Hepatocyte (in vitro differentiated cells): ENCODE data around the gene KCNJ4. TPM values are rescaled to one million over a fixed set of nuclear protein-coding genes. Genes with fewer than 3 reads are reported as not detected.

Experiments
- DNase-seq: peaks from one replicate; pipeline ENCODE4 v3.0.0-alpha.2; 2016; ENCODE audit warnings: low spot score
- H2AFZ ChIP-seq: fragments of 200-600 bp; sonication (generic); 2 replicates; pipeline ENCODE4 v1.6.0; 2016; ENCODE audit warnings: antibody characterized with exemption, mild to moderate bottlenecking
- H3K27ac ChIP-seq: fragments of 200-600 bp; sonication (generic); 2 replicates; pipeline ENCODE4 v1.5.1; 2016; ENCODE audit warnings: mild to moderate bottlenecking
- H3K27me3 ChIP-seq: fragments of 200-600 bp; sonication (generic); 2 replicates; pipeline ENCODE4 v1.6.1; 2016
- H3K36me3 ChIP-seq: fragments of 200-600 bp; sonication (generic); replicated peaks from 2 replicates; pipeline ENCODE4 v1.5.1; 2016; ENCODE audit warnings: low read depth; ENCODE audit not compliant: insufficient read depth
- H3K4me1 ChIP-seq: fragments of 200-600 bp; sonication (generic); 2 replicates; pipeline ENCODE4 v1.5.1; 2016; ENCODE audit warnings: mild to moderate bottlenecking, moderate library complexity; ENCODE audit not compliant: insufficient read depth
- H3K4me2 ChIP-seq: fragments of 200-600 bp; sonication (generic); 2 replicates; pipeline ENCODE4 v1.6.0; 2016
- H3K4me3 ChIP-seq: fragments of 200-600 bp; sonication (generic); 2 replicates; pipeline ENCODE4 v1.5.1; 2016; ENCODE audit warnings: mild to moderate bottlenecking
- H3K79me2 ChIP-seq: fragments of 200-600 bp; sonication (generic); 2 replicates; pipeline ENCODE4 v1.6.0; 2017; ENCODE audit warnings: mild to moderate bottlenecking
- H3K9me2 ChIP-seq: fragments of 200-600 bp; sonication (generic); replicated peaks from 2 replicates; pipeline ENCODE4 v1.6.0; 2017; ENCODE audit warnings: mild to moderate bottlenecking; ENCODE audit not compliant: insufficient read depth
- H3K9me3 ChIP-seq: fragments of 200-600 bp; sonication (generic); 2 replicates; pipeline ENCODE4 v1.5.1; 2016; ENCODE audit warnings: low read depth, mild to moderate bottlenecking
- H4K20me1 ChIP-seq: fragments of 200-600 bp; sonication (generic); 2 replicates; pipeline ENCODE4 v1.6.0; 2016; ENCODE audit warnings: mild to moderate bottlenecking; ENCODE audit not compliant: insufficient read depth, poor library complexity, severe bottlenecking
- EZH2 ChIP-seq: fragments of 200-600 bp; sonication (generic); IDR thresholded peaks from 2 replicates; pipeline ENCODE4 v1.6.1; 2016; ENCODE audit warnings: antibody characterized with exemption, mild to moderate bottlenecking, borderline replicate concordance
- EZH2phosphoT487 ChIP-seq: fragments of 200-600 bp; sonication (generic); IDR thresholded peaks from one replicate; pipeline ENCODE4 v1.6.1; 2018; ENCODE audit warnings: antibody characterized with exemption, mild to moderate bottlenecking, low read depth, moderate library complexity; ENCODE audit not compliant: unreplicated experiment, severe bottlenecking
- WGBS: methylation state at CpG from one replicate; pipeline ENCODE4 v1.1.6; 2016; ENCODE audit warnings: low lambda C conversion rate; ENCODE audit errors: missing lambda C conversion rate; 5-methylcytosine and 5-hydroxymethylcytosine counted together
- polyA plus RNA-seq: library from polyadenylated mRNA; unstranded; fragments of >200 nt; fragmentation: Nextera tagmentation; extraction: Ambion mirVana; gene quantifications from 2 replicates; pipeline ENCODE4 v1.2.1, GENCODE V29; 2016
- total RNA-seq: library from RNA; depleted of rRNA; stranded (reverse); fragments of >200 nt; gene quantifications from 2 replicates; pipeline ENCODE4 v1.2.3, GENCODE V29; 2014
- TF ChIP-seq, protein P1 (sequence below): fragments of 200-600 bp; sonication (generic); IDR thresholded peaks from 2 replicates; pipeline ENCODE4 v1.5.1; 2016; ENCODE audit warnings: antibody characterized with exemption, mild to moderate bottlenecking; ENCODE audit not compliant: poor library complexity

Gene KCNJ4
- total and polyA plus RNA-seq, 2 experiments from 2014 or later, result 0.08 to 0.50 TPM

DNA sequence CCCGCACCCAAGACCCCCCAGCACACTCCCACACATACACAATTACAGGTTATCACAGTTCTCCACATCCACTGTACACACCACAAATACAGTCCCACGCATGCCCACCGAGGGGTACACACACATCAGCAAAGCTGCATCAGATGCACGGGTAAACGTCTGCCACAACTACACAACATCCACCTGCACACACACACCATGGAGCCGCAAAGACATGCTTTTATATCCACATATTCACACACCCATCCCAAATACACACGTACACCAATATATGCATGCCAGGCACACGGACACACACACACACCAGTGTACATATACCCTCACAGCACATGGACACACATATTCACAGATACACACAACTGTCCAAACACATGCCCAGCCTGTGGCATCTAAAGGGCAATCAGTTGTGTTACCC lies 5.4 kb upstream of the KCNJ4 start:
- Histone ChIP-seq H4K20me1 (no peaks in the 10 kb centered on the region), H3K36me3 (no peaks in the 10 kb centered on the region), H3K9me3 (no peaks in the 10 kb centered on the region), H3K27ac (no peak overlapping the region), H3K9me2 (no peaks in the 10 kb centered on the region), H2AFZ (no peak overlapping the region), H3K4me2 (no peak overlapping the region), H3K79me2 (no peaks in the 10 kb centered on the region), H3K4me1 (peaks cover 11% of the 10 kb centered on the region), H3K4me3 (no peak overlapping the region), H3K27me3 (peaks cover 6% of the 10 kb centered on the region)
- WGBS, result 77% methylated on average over 8 of the region's 8 CpGs
- TF ChIP-seq EZH2, result no peak
- no peak for DNase-seq

DNA sequence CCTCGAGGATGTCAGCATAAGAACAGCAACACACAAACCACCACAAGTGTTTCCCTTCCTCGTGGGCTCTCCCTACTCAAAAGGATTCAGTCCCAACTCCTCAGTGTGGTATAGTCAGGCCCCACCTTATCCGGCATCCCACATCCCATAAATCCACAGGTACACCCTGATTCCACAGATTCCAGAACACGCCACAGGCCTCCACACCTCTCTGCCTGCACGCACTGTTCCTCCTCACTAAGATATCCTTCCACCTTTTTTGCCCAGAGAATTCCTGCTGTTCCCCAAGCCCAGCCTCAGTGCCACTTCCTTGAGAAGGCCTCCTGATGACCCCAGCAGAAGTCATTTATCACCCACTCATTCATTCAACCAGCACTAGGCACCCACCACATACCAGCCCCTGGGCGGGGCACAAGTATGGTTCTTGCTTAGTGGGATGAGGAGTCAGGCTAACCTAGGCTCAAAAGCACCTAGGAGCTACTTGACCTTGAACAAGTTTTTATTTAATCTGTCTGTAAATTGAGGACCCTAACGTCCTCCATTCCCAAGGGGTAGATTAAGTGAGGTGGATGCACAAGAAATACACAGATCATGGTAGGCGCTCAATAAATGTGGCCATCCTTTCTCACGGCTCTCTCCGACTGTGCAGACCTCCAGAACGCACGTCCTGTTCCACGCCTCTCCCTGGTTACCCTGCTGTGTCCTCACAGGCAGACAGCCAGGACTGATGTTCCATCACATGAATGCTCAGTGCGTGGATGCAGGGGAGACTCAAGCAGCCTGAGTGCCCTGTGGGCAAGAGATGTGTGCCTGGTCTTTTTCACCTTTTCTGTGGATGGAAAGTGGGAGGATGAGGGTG lies 2.1 kb upstream of the KCNJ4 start:
- Histone ChIP-seq H3K79me2 (no peaks in the 10 kb centered on the region), H3K4me2 (no peak overlapping the region), H3K9me2 (no peaks in the 10 kb centered on the region), H3K36me3 (no peaks in the 10 kb centered on the region), H3K4me1 (no peaks in the 10 kb centered on the region), H3K9me3 (no peaks in the 10 kb centered on the region), H3K4me3 (no peak overlapping the region), H3K27ac (no peak overlapping the region), H4K20me1 (no peaks in the 10 kb centered on the region), H3K27me3 (peaks cover 31% of the 10 kb centered on the region), H2AFZ (no peak overlapping the region)
- no peak for DNase-seq
- no peak for TF ChIP-seq EZH2
- 72% methylated on average over 14 of the region's 14 CpGs for WGBS

DNA sequence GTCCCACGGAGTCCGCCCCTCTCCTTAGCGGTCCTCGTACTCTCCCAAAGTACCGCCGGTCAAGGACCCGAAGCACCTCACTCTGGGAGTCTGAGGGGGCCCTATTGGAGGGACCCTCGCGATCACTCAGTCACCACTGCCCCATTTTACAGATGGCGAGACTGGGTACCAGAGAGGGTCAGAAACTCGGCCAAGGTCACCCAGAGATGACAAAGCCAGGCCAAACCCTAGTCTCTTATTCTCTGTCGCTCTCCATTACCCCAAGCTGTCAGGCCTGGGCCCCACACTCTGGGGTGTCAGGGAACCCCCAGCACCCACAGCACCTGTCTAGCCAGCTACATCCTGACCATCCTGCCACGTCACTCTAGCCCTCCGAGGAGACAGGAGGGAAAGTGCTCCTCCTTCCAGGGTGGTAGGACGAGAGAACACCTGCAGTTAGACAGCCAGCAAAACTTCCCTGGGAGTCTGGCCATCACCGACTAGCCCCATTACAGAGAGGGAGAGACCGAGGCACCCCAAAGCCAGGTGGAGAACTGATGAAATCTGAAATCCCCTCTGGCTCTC lies 1.4 kb upstream of the KCNJ4 start:
- 51% methylated on average over 14 of the region's 17 CpGs for WGBS
- Histone ChIP-seq H3K27me3 (peaks cover 34% of the 10 kb centered on the region), H3K4me2 (peak overlapping the region; percentile 99)

DNA sequence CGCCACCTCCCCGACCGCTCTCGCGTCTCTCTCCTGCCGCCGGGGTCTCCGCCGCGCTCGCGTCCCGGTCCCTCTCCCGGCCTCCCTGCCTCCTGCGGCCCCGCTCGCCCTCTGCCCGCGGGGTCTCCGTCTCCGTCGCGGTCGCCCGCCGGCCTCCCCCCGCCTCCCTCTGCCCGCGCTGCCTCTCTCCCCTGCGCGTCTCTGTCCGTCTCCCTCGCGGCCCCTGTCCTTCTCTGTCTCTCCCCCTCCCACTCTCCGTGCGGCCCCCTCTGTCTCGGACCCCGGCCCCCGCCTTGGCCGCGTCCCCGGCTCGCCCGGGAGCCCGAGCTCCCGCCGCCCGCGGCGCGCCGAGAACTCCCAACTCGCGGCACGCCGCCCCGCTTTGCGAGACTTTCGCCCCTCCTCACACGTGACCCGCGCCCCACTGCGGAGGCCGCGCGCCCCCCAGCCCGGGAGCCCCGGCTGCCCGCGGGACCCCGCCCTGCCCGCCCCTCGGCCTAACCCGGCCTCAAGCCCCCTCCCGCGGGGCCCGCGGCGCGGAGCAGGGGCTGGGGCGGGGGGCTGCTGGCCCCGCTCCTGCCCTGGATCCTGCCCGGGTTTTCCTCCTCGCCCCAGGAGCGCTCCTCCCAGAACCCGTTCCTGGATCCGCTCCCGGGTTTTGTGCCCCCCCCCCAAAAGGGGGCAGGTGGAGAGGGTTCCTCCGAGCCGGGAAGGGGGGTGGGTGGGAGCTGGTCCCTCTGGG lies 702 bp upstream of the KCNJ4 start:
- Histone ChIP-seq H3K9me2 (no peaks in the 10 kb centered on the region), H4K20me1 (no peaks in the 10 kb centered on the region), H3K9me3 (no peaks in the 10 kb centered on the region), H3K4me3 (peak overlapping the region; percentile 45), H3K4me1 (no peaks in the 10 kb centered on the region), H2AFZ (peak overlapping the region; percentile 89), H3K27ac (no peak overlapping the region), H3K27me3 (peaks cover 40% of the 10 kb centered on the region), H3K36me3 (no peaks in the 10 kb centered on the region), H3K79me2 (no peaks in the 10 kb centered on the region), H3K4me2 (peak overlapping the region; percentile 99)
- no CpG with 5 or more reads among the region's 90 CpGs for WGBS
- TF ChIP-seq EZH2, result no peak
- TF ChIP-seq, protein P1, sequence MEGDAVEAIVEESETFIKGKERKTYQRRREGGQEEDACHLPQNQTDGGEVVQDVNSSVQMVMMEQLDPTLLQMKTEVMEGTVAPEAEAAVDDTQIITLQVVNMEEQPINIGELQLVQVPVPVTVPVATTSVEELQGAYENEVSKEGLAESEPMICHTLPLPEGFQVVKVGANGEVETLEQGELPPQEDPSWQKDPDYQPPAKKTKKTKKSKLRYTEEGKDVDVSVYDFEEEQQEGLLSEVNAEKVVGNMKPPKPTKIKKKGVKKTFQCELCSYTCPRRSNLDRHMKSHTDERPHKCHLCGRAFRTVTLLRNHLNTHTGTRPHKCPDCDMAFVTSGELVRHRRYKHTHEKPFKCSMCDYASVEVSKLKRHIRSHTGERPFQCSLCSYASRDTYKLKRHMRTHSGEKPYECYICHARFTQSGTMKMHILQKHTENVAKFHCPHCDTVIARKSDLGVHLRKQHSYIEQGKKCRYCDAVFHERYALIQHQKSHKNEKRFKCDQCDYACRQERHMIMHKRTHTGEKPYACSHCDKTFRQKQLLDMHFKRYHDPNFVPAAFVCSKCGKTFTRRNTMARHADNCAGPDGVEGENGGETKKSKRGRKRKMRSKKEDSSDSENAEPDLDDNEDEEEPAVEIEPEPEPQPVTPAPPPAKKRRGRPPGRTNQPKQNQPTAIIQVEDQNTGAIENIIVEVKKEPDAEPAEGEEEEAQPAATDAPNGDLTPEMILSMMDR, result no peak
- TF ChIP-seq EZH2phosphoT487, result no peak
- DNase-seq, result peak; percentile 60

More for the DNA sequence above, 1.4 kb upstream of the KCNJ4 start:
- no peaks in the 10 kb centered on the region for H3K36me3 ChIP-seq
- no peak overlapping the region for H2AFZ ChIP-seq
- no peaks in the 10 kb centered on the region for H3K79me2 ChIP-seq
- TF ChIP-seq, protein P1, result no peak
- no peak for TF ChIP-seq EZH2
- no peak for TF ChIP-seq EZH2phosphoT487
- H3K4me1 ChIP-seq, result no peaks in the 10 kb centered on the region
- no peaks in the 10 kb centered on the region for H4K20me1 ChIP-seq
- no peaks in the 10 kb centered on the region for H3K9me2 ChIP-seq
- H3K9me3 ChIP-seq, result no peaks in the 10 kb centered on the region
- peak overlapping the region; percentile 45 for H3K4me3 ChIP-seq
- no peak overlapping the region for H3K27ac ChIP-seq
- DNase-seq, result no peak
